ENCODE data around the gene AKT3.

The AKT3 gene

DNA sequence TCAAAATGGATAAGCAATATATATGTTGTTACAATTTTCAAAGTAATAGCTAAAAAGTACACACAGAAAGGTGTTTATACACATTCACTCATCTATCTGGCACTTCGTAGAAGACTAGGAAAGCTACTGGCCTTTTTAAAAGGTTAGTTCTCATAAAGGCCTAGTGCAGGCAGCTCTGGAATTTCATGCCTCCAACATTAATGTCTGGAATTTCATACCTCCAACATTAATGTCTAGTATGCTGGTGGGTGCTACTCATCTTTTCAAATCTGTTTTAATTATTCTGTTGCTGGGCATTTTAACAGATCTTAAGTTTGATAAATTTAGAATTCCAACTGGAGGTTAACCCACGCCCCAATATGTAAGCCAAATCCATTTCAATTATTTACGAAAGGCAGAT lies 124.2 kb downstream of the AKT3 start:
- no peak for DNase-seq
- TF ChIP-seq EZH2 (optimal IDR thresholded peaks at IDR 0.05; ENCODE audit: low read depth, low read length) = no peak
- TF ChIP-seq, protein P1, sequence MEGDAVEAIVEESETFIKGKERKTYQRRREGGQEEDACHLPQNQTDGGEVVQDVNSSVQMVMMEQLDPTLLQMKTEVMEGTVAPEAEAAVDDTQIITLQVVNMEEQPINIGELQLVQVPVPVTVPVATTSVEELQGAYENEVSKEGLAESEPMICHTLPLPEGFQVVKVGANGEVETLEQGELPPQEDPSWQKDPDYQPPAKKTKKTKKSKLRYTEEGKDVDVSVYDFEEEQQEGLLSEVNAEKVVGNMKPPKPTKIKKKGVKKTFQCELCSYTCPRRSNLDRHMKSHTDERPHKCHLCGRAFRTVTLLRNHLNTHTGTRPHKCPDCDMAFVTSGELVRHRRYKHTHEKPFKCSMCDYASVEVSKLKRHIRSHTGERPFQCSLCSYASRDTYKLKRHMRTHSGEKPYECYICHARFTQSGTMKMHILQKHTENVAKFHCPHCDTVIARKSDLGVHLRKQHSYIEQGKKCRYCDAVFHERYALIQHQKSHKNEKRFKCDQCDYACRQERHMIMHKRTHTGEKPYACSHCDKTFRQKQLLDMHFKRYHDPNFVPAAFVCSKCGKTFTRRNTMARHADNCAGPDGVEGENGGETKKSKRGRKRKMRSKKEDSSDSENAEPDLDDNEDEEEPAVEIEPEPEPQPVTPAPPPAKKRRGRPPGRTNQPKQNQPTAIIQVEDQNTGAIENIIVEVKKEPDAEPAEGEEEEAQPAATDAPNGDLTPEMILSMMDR (IDR thresholded peaks at IDR 0.05; ENCODE audit: low read length) = no peak
- no peak for TF ChIP-seq EZH2phosphoT487 (IDR thresholded peaks at IDR 0.05; ENCODE audit: low read length)
- H3K4me2 ChIP-seq (ENCODE audit: low read depth, low read length) = no peak overlapping the region

DNA sequence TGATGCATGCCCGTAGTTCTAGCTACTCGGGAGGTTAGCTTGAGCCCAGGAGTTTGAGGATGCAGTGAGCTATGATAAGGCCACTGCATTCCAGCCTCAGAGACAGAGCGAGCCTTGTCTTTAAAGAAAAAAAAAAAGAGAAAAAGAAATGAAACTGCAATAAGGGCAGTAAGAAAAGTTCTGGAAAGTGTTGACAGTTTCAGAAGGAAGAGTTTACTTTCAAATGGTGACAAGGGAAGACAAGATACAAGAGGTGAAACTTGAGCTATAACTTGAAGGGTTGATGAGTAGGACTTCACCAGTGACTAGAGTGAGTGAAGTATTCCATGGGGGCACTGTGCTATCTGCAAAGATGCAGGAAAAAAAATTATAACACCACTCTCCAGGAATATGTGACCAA lies 125.0 kb downstream of the AKT3 start:
- H3K9me2 ChIP-seq (replicated peaks; ENCODE audit: insufficient read depth, low read length) = no peaks in the 10 kb centered on the region
- H2AFZ ChIP-seq (ENCODE audit: low read length) = no peak overlapping the region
- no peaks in the 10 kb centered on the region for H3K79me2 ChIP-seq (ENCODE audit: low read length)
- no peak overlapping the region for H3K4me3 ChIP-seq (ENCODE audit: low read length)
- H3K27me3 ChIP-seq (replicated peaks; ENCODE audit: insufficient read depth, low read length) = peaks cover 14% of the 10 kb centered on the region; the same call in 1 of the 2 replicates
- peaks cover 36% of the 10 kb centered on the region for H3F3A ChIP-seq (ENCODE audit: insufficient read depth, low read length)
- no peak overlapping the region for H3K9ac ChIP-seq (ENCODE audit: low read length)
- H3K36me3 ChIP-seq (replicated peaks; ENCODE audit: insufficient read depth, low read length) = no peaks in the 10 kb centered on the region
- no peaks in the 10 kb centered on the region for H3K9me3 ChIP-seq (replicated peaks; ENCODE audit: insufficient read depth, low read length)
- no peaks in the 10 kb centered on the region for H4K20me1 ChIP-seq (ENCODE audit: insufficient read depth, low read length)
- H3K4me2 ChIP-seq (ENCODE audit: low read depth, low read length) = peak overlapping the region; percentile 17; the same call in 1 of the 2 replicates
- peak; percentile 25 for DNase-seq
- H3K27ac ChIP-seq (ENCODE audit: low read length) = no peak overlapping the region
- H3K4me1 ChIP-seq (ENCODE audit: low read length) = peaks cover 45% of the 10 kb centered on the region
- TF ChIP-seq, protein P1 (IDR thresholded peaks at IDR 0.05; ENCODE audit: low read length) = no peak
- no peak for TF ChIP-seq EZH2phosphoT487 (IDR thresholded peaks at IDR 0.05; ENCODE audit: low read length)
- no peak for TF ChIP-seq EZH2 (optimal IDR thresholded peaks at IDR 0.05; ENCODE audit: low read depth, low read length)

More for the DNA sequence above, 124.2 kb downstream of the AKT3 start:
- no peaks in the 10 kb centered on the region for H3K9me3 ChIP-seq (replicated peaks; ENCODE audit: insufficient read depth, low read length)
- no peaks in the 10 kb centered on the region for H3K36me3 ChIP-seq (replicated peaks; ENCODE audit: insufficient read depth, low read length)
- H3K79me2 ChIP-seq (ENCODE audit: low read length) = no peaks in the 10 kb centered on the region
- no peak overlapping the region for H3K4me3 ChIP-seq (ENCODE audit: low read length)
- no peak overlapping the region for H3K27ac ChIP-seq (ENCODE audit: low read length)
- H3K4me1 ChIP-seq (ENCODE audit: low read length) = peaks cover 45% of the 10 kb centered on the region
- H3F3A ChIP-seq (ENCODE audit: insufficient read depth, low read length) = peaks cover 36% of the 10 kb centered on the region
- no peaks in the 10 kb centered on the region for H3K9me2 ChIP-seq (replicated peaks; ENCODE audit: insufficient read depth, low read length)
- H3K9ac ChIP-seq (ENCODE audit: low read length) = no peak overlapping the region
- H2AFZ ChIP-seq (ENCODE audit: low read length) = no peak overlapping the region
- H4K20me1 ChIP-seq (ENCODE audit: insufficient read depth, low read length) = no peaks in the 10 kb centered on the region
- H3K27me3 ChIP-seq (replicated peaks; ENCODE audit: insufficient read depth, low read length) = peaks cover 14% of the 10 kb centered on the region; the same call in 1 of the 2 replicates

DNA sequence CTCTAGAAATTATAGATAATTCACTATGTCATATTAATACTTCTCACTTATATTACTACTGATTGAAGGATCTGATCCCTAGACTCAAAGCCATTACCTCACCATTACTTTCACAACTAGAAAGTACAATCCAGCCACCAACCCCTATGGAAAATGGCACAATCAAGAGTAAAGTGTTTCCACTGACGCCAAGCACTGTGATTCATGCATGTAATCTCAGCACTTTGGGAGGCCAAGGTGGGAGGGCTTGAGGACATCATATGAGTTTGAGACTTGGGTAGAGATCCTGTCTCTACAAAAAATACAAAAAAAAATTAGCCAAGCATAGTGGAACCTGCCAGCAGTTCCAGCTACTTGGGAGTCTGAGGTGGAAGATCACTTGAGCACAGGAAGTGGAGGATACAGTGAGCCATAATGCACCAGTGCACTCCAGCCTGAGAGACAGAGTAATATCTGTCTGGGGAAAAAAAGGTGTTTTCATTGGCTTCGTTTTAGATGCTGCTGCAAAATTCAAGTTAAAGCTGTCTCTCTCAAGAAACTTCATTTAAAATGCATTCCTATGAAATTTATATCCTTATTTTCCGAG lies 126.5 kb downstream of the AKT3 start:
- peaks cover 14% of the 10 kb centered on the region; the same call in 1 of the 2 replicates for H3K27me3 ChIP-seq (replicated peaks; ENCODE audit: insufficient read depth, low read length)
- peaks cover 29% of the 10 kb centered on the region for H3F3A ChIP-seq (ENCODE audit: insufficient read depth, low read length)
- TF ChIP-seq EZH2phosphoT487 (IDR thresholded peaks at IDR 0.05; ENCODE audit: low read length) = no peak
- TF ChIP-seq, protein P1 (IDR thresholded peaks at IDR 0.05; ENCODE audit: low read length) = no peak
- TF ChIP-seq EZH2 (optimal IDR thresholded peaks at IDR 0.05; ENCODE audit: low read depth, low read length) = no peak

More for the DNA sequence above, 126.5 kb downstream of the AKT3 start:
- Histone ChIP-seq H3K36me3 (replicated peaks; ENCODE audit: insufficient read depth, low read length) (no peaks in the 10 kb centered on the region), H4K20me1 (ENCODE audit: insufficient read depth, low read length) (no peaks in the 10 kb centered on the region), H3K4me2 (ENCODE audit: low read depth, low read length) (no peak overlapping the region), H3K9me2 (replicated peaks; ENCODE audit: insufficient read depth, low read length) (no peaks in the 10 kb centered on the region), H3K4me3 (ENCODE audit: low read length) (no peak overlapping the region), H3K4me1 (ENCODE audit: low read length) (peaks cover 36% of the 10 kb centered on the region), H3K79me2 (ENCODE audit: low read length) (no peaks in the 10 kb centered on the region), H3K9ac (ENCODE audit: low read length) (no peak overlapping the region), H3K9me3 (replicated peaks; ENCODE audit: insufficient read depth, low read length) (no peaks in the 10 kb centered on the region), H3K27ac (ENCODE audit: low read length) (no peak overlapping the region), H2AFZ (ENCODE audit: low read length) (no peak overlapping the region)
- DNase-seq = no peak

All from MM.1S (cell line).